HepG2 (cell line): ENCODE data around the gene SHISA5. TPM values are rescaled to one million over a fixed set of nuclear protein-coding genes. Genes with fewer than 3 reads are reported as not detected.

Source experiments
- ADNP ChIP-seq: sonication (generic); formaldehyde crosslinking; IDR thresholded peaks from 2 replicates; pipeline ENCODE4 v1.4.0; 2020; ENCODE audit warnings: missing genetic modification reagents
- CBFB ChIP-seq: sonication (generic); formaldehyde crosslinking; IDR thresholded peaks from 2 replicates; pipeline ENCODE4 v1.4.0; 2020; ENCODE audit warnings: missing genetic modification reagents
- CTCF ChIP-seq: sonication (generic); formaldehyde crosslinking; IDR thresholded peaks from 2 replicates; pipeline ENCODE4 v1.5.0; 2020; ENCODE audit warnings: mild to moderate bottlenecking, missing genetic modification reagents, moderate library complexity
- KLF6 ChIP-seq: IDR thresholded peaks from 2 replicates; pipeline ENCODE4 v1.8.0; 2016; ENCODE audit warnings: missing biosample characterization, missing genetic modification reagents
- NFIC ChIP-seq: IDR thresholded peaks from 2 replicates; pipeline ENCODE4 v1.6.1; 2012; ENCODE audit warnings: mild to moderate bottlenecking, low read length, inconsistent platforms
- PATZ1 ChIP-seq: sonication (generic); formaldehyde crosslinking; IDR thresholded peaks from 2 replicates; pipeline ENCODE4 v1.4.0; 2020; ENCODE audit warnings: missing genetic modification reagents
- RXRB ChIP-seq: IDR thresholded peaks from 2 replicates; pipeline ENCODE4 v1.6.1; 2016; ENCODE audit warnings: borderline replicate concordance, missing genetic modification reagents, missing compliant biosample characterization
- U2AF1 ChIP-seq: fragments of 200-400 bp; formaldehyde crosslinking; optimal IDR thresholded peaks from 2 replicates; pipeline ENCODE3; 2017; ENCODE audit warnings: mild to moderate bottlenecking, low read depth, low read length
- ZMAT3 ChIP-seq: sonication (generic); formaldehyde crosslinking; conservative IDR thresholded peaks from 2 replicates; pipeline ENCODE4 v1.7.0; 2021; ENCODE audit warnings: missing genetic modification reagents
- ZMYM4 ChIP-seq: sonication (generic); formaldehyde crosslinking; IDR thresholded peaks from 2 replicates; pipeline ENCODE4 v1.8.1; 2023; ENCODE audit warnings: mild to moderate bottlenecking, missing genetic modification reagents
- ZNF501 ChIP-seq: sonication (generic); formaldehyde crosslinking; IDR thresholded peaks from 2 replicates; pipeline ENCODE4 v1.5.1; 2020; ENCODE audit warnings: mild to moderate bottlenecking, moderate library complexity, missing genetic modification reagents
- ZNF546 ChIP-seq: sonication (generic); formaldehyde crosslinking; conservative IDR thresholded peaks from 2 replicates; pipeline ENCODE4 v1.8.1; 2023; ENCODE audit warnings: mild to moderate bottlenecking, missing genetic modification reagents
- ZNF652 ChIP-seq: IDR thresholded peaks from 2 replicates; pipeline ENCODE4 v1.6.1; 2016; ENCODE audit warnings: low read depth, borderline replicate concordance
- ZNF709 ChIP-seq: sonication (generic); formaldehyde crosslinking; IDR thresholded peaks from 2 replicates; pipeline ENCODE4 v1.5.0; 2020; ENCODE audit warnings: mild to moderate bottlenecking, missing genetic modification reagents
- ZUFSP ChIP-seq: sonication (generic); formaldehyde crosslinking; IDR thresholded peaks from 2 replicates; pipeline ENCODE4 v1.9.0; 2021; ENCODE audit warnings: missing genetic modification reagents, mild to moderate bottlenecking, borderline replicate concordance
- polyA plus RNA-seq, 8 experiments: library from polyadenylated mRNA; depleted of rRNA in 3 of 8; stranded (reverse) in 7 of 8; unstranded in 1 of 8; fragments of >200 nt; fragmentation: Illumina TruSeq in 4 of 8; extraction: Trizol in 4 of 8; gene quantifications; 2 replicates each; pipeline versions ENCODE4 v1.2.1 to v1.2.3, GENCODE V29; 2011 to 2016; ENCODE audit warnings: low read depth in 4 of 8, missing spikeins in 1 of 8, mixed read lengths in 1 of 8; ENCODE audit not compliant: insufficient read depth in 1 of 8
- total RNA-seq, 5 experiments: library from RNA; depleted of rRNA; stranded (reverse); fragments of >200 nt; fragmentation: Illumina TruSeq; extraction: Trizol; gene quantifications; 2 replicates each; pipeline ENCODE4 v1.2.3, GENCODE V29; 2016; ENCODE audit warnings: low read depth in 1 of 5

Gene SHISA5
- total and polyA plus RNA-seq, 2 of the 13 experiments (the other 11 are each of a cell fraction or from before 2014, with no cell fraction given): 75.8 to 91.4 TPM

- TF ChIP-seq ZMAT3 (CRISPR knock-in tag) (no peak), ZNF709 (CRISPR knock-in tag) (no peak), ZUFSP (CRISPR knock-in tag) (no peak), KLF6 (CRISPR knock-in tag) (no peak), ADNP (no peak), ZMYM4 (no peak), ZNF501 (CRISPR knock-in tag) (no peak), CBFB (no peak), U2AF1 (no peak), RXRB (CRISPR knock-in tag) (no peak), ZNF652 (no peak), PATZ1 (CRISPR knock-in tag) (peak; percentile 16; the same call in 1 of the 2 replicates), NFIC (no peak), CTCF (no peak), ZNF546 (CRISPR knock-in tag) (0 out of 2 replicates have a peak, but pooled peaks have one; percentile 29)
These were observed 448 bp downstream of the SHISA5 start (continued) for GRCh38 chr3:48503401-48504050.
